Spinal cord (tissue), 10 donors: ENCODE results near the gene PTPRK. TPM values are rescaled to one million over a fixed set of nuclear protein-coding genes. Genes with fewer than 3 reads are reported as not detected.

ENCODE experiments used
- DNase-seq, 6 donors: peaks; one replicate each; pipeline versions ENCODE4 v3.0.0 to v3.0.0-alpha.2; 2013 to 2015; ENCODE audit warnings: low spot score in 6 of 6, low read depth in 4 of 6
- H3K27ac ChIP-seq: one replicate; pipeline ENCODE4 v1.5.1; 2013; ENCODE audit warnings: low read depth, low read length, control low read depth
- H3K27me3 ChIP-seq: one replicate; pipeline ENCODE4 v1.6.1; 2013; ENCODE audit warnings: low read length; ENCODE audit not compliant: control insufficient read depth, insufficient read depth
- H3K36me3 ChIP-seq: one replicate; pipeline ENCODE4 v1.6.1; 2013; ENCODE audit warnings: low read length; ENCODE audit not compliant: control insufficient read depth, insufficient read depth
- H3K4me1 ChIP-seq: one replicate; pipeline ENCODE4 v1.6.1; 2013; ENCODE audit warnings: low read length; ENCODE audit not compliant: control insufficient read depth, insufficient read depth
- H3K4me3 ChIP-seq: one replicate; pipeline ENCODE4 v1.5.1; 2013; ENCODE audit warnings: low read depth, low read length, control low read depth
- H3K9me3 ChIP-seq: one replicate; pipeline ENCODE4 v1.6.1; 2013; ENCODE audit warnings: low read length; ENCODE audit not compliant: control insufficient read depth, insufficient read depth
- WGBS: methylation state at CpG from one replicate; pipeline ENCODE4 v1.1.5; 2013; ENCODE audit warnings: missing lambda C conversion rate; ENCODE audit not compliant: insufficient coverage; 5-methylcytosine and 5-hydroxymethylcytosine counted together
- polyA plus RNA-seq, 2 donors: library from polyadenylated mRNA; unstranded; fragments of 120-200 nt; gene quantifications; one replicate each; pipeline ENCODE4 v1.2.1, GENCODE V29; 2013; ENCODE audit not compliant: insufficient read length in 2 of 2
- total RNA-seq, 2 donors: library from RNA; depleted of rRNA in 1 of 2; stranded (reverse); fragments of 120-200 nt in 1 of 2; fragments of >200 nt in 1 of 2; gene quantifications; one replicate each; pipeline versions ENCODE4 v1.2.3 to v1.2.4, GENCODE V29; 2013 to 2014
- donor health status: healthy.

The PTPRK gene
- total and polyA plus RNA-seq, 4 donors, result 28.4 to 63.4 (median 34.1) TPM

DNA sequence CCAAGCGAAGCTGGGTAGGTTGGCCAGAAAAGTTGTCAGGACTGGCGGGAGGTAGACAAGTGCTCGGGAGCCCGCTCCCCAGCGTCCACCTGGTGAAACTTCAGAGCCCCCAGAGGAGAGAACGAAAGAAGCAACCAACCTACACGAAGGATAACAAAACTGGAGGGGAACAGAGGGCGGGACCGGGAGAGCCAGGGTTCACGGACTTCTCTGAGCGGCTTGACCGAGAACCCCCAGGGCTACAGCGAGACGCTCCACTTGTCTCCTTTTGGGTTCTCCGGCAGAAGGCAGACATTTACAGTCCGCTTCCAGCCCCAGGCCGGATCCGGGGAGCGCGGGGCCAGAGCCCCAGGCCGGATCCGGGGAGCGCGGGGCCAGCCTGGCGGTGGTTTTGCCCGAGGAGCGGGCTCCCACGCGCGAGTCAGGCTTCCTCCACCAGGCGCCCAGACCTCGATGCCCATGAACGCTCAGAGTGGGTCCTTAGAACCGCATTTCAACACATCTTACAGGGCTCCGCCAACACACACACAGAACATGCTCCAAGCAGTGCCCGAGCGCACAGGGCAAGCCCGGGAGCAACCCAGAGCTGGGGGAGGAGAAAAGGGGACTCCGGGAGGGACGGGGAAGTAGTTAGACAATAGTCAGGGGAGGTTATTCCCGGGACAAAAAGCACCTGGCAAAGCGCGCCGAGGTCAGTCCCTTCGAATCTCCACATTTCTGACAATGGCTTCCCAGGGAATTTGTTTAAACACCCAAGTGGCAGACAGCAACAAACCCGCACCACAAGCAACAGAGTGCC, 1.1 kb downstream of the PTPRK start:
- peak in 4 of 6 donors; percentile 39 to 79 (median 67) for DNase-seq

GRCh38 chr6:128518434-128519131, 1.8 kb downstream of the PTPRK start:
- Histone ChIP-seq H3K27ac (peak overlapping the region; percentile 85), H3K36me3 (no peaks in the 10 kb centered on the region), H3K27me3 (no peaks in the 10 kb centered on the region), H3K9me3 (no peaks in the 10 kb centered on the region), H3K4me3 (peak overlapping the region; percentile 69), H3K4me1 (no peaks in the 10 kb centered on the region)
- 0% methylated on average over 13 of the region's 21 CpGs for WGBS
- peak in 1 of 6 donors; percentile 61 for DNase-seq

More for the DNA sequence above, 1.1 kb downstream of the PTPRK start:
- H3K27ac ChIP-seq, result peak overlapping the region; percentile 85
- no peaks in the 10 kb centered on the region for H3K27me3 ChIP-seq
- H3K4me1 ChIP-seq, result no peaks in the 10 kb centered on the region
- no peaks in the 10 kb centered on the region for H3K36me3 ChIP-seq
- no peaks in the 10 kb centered on the region for H3K9me3 ChIP-seq
- H3K4me3 ChIP-seq, result peak overlapping the region; percentile 69
- WGBS, result 0% methylated on average over 40 of the region's 46 CpGs

DNA sequence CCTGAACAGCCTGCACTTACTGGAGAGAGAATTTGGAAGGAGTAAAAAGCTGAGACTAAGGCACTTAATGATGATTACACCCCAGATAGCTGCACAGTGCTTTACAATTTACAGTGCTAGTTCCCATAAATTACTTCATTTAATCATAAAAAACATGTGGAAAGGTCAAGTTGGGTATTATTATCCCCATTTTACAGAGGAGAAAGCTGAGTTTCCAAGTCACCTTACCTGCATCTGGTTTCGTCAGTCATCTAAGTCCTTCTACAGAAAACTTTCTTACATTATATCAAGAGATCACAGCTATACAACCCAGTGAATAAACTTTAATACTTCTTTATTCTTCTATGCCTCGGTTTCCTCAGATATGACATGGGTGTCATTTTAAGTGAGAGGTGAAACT, 3.3 kb downstream of the PTPRK start:
- H3K36me3 ChIP-seq, result no peaks in the 10 kb centered on the region
- H3K27me3 ChIP-seq, result no peaks in the 10 kb centered on the region
- H3K4me3 ChIP-seq, result no peak overlapping the region
- WGBS, result no CpG with 5 or more reads among the region's 2 CpGs
- no peaks in the 10 kb centered on the region for H3K4me1 ChIP-seq
- no peak for DNase-seq
- H3K27ac ChIP-seq, result no peak overlapping the region
- H3K9me3 ChIP-seq, result no peaks in the 10 kb centered on the region

- Histone ChIP-seq H3K27me3 (no peaks in the 10 kb centered on the region), H3K4me3 (no peak overlapping the region), H3K36me3 (no peaks in the 10 kb centered on the region), H3K9me3 (no peaks in the 10 kb centered on the region), H3K27ac (no peak overlapping the region), H3K4me1 (no peaks in the 10 kb centered on the region)
- WGBS, result no CpG with 5 or more reads among the region's 1 CpG
- peak in 2 of 6 donors; percentile 41 to 84 for DNase-seq
These were observed 3.9 kb downstream of the PTPRK start for GRCh38 chr6:128516514-128516898.

DNA sequence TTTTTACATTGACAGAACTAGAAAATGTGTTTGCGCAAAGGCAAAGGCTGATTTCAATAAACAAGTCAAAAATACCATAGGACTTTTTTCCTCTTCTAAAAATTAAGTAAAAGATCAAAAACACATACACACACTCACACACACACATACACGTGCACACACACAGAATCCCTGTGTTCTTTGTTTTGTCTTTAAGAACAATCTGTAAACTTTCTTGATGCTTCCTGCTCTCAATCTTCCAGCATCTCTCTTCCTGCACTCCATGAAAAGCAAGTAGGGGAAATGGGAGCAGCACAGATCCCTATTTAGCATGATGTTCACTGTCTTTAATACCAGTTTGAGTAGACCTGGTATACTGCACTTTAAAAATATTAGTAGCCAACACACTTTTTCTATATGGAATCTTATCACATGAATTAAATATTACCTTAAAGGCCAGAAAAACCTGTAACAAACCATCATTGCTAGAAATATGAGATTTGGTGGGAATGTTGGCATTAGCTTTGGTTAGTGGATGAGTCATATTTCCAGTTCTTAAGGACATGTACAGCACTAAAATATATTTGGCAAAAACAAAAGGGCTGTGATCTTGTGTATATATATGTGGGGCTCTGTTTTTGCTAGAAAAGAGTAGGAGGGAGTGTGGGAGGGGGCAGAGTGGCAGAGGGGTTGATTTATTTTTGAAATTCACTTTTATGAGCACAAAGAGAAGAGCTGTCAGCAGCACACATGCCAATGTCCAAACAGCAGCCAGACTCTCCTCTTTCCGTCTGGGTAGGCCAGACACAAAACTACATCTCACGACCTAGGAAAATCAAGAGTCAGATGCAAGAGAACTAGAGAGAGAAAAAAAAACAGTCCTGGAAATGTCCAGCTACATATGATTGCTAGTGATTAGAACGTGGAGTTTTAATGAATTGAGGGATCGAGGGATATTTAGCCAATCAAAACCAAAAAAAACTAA, 4.6 kb downstream of the PTPRK start:
- no peaks in the 10 kb centered on the region for H3K27me3 ChIP-seq
- DNase-seq, result no peak
- H3K36me3 ChIP-seq, result no peaks in the 10 kb centered on the region
- H3K4me3 ChIP-seq, result no peak overlapping the region
- no CpG with 5 or more reads among the region's 6 CpGs for whole genome bisulfite sequencing
- H3K27ac ChIP-seq, result no peak overlapping the region
- H3K4me1 ChIP-seq, result no peaks in the 10 kb centered on the region
- no peaks in the 10 kb centered on the region for H3K9me3 ChIP-seq

- H3K4me1 ChIP-seq, result no peaks in the 10 kb centered on the region
- no peaks in the 10 kb centered on the region for H3K36me3 ChIP-seq
- no CpG with 5 or more reads among the region's 3 CpGs for WGBS
- no peaks in the 10 kb centered on the region for H3K27me3 ChIP-seq
- H3K27ac ChIP-seq, result no peak overlapping the region
- no peaks in the 10 kb centered on the region for H3K9me3 ChIP-seq
- no peak for DNase-seq
- no peak overlapping the region for H3K4me3 ChIP-seq
These were observed 6.5 kb downstream of the PTPRK start for GRCh38 chr6:128513878-128514277.

DNA sequence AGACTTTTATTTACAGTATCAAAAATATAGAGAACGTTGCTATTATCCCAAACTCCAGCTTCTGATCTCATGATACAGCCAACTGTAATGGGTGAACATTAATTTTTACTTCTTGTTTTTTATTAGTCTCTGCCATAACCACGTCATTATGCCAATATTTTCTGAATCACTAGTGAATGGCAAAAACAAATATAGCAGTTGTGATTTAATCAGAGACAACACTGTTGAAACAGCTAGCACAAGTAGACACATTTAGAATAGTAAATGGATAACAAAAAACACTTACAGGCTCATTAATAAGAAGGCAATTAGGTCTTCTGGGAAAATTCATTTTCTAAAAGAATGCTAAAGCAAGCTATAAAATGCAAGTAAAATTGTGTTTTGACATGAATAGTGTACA, 8.1 kb downstream of the PTPRK start:
- Histone ChIP-seq H3K36me3 (no peaks in the 10 kb centered on the region), H3K9me3 (no peaks in the 10 kb centered on the region), H3K4me3 (no peak overlapping the region), H3K27me3 (no peaks in the 10 kb centered on the region), H3K27ac (no peak overlapping the region), H3K4me1 (peaks cover 2% of the 10 kb centered on the region)
- no peak for DNase-seq
- WGBS, result no CpG with 5 or more reads among the region's 2 CpGs

DNA sequence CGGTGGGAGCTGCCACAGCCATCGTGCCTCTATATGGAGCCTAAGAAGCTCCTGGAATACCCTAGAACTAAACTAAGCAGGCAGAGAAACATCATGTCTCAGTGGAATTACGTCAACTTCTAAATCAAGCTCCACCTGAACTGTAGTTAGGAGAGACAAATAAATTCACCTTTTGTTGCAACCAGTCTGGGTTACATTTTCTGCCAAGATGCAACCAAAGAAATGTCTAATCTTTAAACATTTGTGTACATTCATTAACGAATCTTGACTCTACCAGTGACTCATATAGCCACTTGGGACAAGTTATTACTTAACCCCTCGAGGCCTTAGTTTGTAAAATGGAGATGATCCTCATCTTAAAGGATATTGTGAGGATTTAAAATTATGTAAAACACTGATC, 8.9 kb downstream of the PTPRK start:
- Histone ChIP-seq H3K9me3 (no peaks in the 10 kb centered on the region), H3K4me1 (peaks cover 2% of the 10 kb centered on the region), H3K27ac (no peak overlapping the region), H3K36me3 (no peaks in the 10 kb centered on the region), H3K27me3 (no peaks in the 10 kb centered on the region), H3K4me3 (no peak overlapping the region)
- no CpG with 5 or more reads among the region's 5 CpGs for WGBS
- no peak for DNase-seq

DNA sequence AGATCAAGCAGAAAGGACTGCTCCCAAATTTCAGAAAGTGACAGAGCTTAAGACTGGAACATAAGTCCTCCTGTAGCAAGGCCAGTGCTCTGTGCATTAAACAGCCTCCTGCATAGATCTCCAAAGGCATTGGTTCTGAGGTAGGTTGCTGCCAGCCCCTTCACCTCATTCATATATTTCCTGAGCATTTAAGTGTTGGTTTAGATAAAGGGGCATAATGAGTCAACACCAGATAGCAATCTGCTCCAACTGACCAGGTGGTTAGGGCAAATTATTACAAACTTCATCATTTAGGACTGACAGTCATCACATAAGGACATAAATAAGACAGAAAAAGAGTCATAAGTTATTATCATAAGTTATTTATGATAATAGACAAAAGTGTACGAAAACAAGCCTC, 10.7 kb downstream of the PTPRK start:
- Histone ChIP-seq H3K27ac (no peak overlapping the region), H3K4me1 (peaks cover 2% of the 10 kb centered on the region), H3K9me3 (no peaks in the 10 kb centered on the region), H3K36me3 (no peaks in the 10 kb centered on the region), H3K27me3 (no peaks in the 10 kb centered on the region), H3K4me3 (no peak overlapping the region)
- DNase-seq, result no peak
- no CpG with 5 or more reads among the region's 1 CpG for WGBS
